Measurements from ENCODE around the gene IMMP2L.

DNA sequence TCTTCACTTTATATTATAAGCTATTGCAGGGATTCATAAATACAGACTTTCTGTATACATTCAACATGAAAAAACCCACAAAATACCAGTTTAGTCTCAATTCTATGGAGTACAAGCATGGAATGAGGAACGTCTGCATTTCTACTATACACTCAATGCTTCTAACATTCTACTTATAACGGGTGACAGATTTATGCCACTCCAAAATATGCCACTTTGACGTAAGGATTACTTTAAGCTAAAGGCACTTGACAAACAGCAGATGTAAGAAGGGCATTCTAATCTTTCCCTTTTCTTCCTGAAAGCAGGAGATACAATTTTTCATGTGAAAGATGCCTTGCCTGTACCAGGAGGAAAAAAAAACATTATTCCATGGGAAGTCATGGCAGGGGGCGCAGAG lies 676.8 kb downstream of the IMMP2L start:
- TF ChIP-seq SUZ12 (IDR thresholded peaks at IDR 0.05) (no peak), BHLHE40 (IDR thresholded peaks at IDR 0.05; ENCODE audit: borderline replicate concordance) (no peak), CTBP1 (IDR thresholded peaks at IDR 0.05; ENCODE audit: borderline replicate concordance) (no peak), ZNF384 (IDR thresholded peaks at IDR 0.05) (no peak), FOXK2 (IDR thresholded peaks at IDR 0.05) (no peak)
